Activated T-helper 9 cell treated with anti-CD3 and anti-CD28 coated beads, Interleukin-2, amount 50 U/mL, for 16 hours (primary cell): ENCODE results near the gene BIRC3.
"Not testable (repeated sequence)": the region's sequence is repeated elsewhere in the genome, so short reads cannot be mapped to it uniquely, and the experiment has no call there.

Experiments used
- DNase-seq: peaks from one replicate; pipeline ENCODE4 v3.0.0-alpha.2; 2020; ENCODE audit warnings: low read depth

BIRC3 gene

DNA sequence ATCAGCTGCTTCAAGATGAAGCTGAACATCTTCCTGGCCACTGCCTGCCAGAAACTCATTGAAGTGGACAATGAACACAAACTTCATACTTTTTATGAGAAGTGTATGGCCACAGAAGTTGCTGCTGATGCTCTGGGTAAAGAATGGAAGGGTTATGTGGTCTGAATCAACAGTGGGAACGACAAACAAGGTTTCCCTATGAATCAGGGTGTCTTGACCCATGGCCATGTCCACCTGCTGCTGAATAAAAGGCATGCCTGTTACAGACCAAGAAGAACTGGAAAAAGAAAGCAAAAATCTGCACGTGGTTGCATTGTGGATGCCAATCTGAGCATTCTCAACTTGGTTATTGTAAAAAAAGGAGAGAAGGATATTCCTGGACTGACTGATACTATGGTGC is 22.2 kb upstream of the BIRC3 start:
- no peak for DNase-seq

DNA sequence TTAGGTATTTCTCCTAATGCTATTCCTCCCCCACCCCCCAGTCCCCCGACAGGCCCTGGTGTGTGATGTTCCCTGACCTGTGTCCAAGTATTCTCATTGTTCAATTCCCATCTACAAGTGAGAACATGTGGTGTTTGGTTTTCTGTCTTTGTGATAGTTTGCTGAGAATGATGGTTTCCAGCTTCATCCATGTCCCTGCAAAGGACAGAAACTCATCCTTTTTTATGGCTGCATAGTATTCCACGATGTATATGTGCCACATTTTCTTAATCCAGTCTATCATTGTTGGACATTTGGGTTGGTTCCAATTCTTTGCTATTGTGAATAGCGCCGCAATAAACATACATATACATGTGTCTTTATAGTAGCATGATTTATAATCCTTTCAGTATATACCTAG is 20.5 kb upstream of the BIRC3 start:
- not testable (repeated sequence) for DNase-seq

DNA sequence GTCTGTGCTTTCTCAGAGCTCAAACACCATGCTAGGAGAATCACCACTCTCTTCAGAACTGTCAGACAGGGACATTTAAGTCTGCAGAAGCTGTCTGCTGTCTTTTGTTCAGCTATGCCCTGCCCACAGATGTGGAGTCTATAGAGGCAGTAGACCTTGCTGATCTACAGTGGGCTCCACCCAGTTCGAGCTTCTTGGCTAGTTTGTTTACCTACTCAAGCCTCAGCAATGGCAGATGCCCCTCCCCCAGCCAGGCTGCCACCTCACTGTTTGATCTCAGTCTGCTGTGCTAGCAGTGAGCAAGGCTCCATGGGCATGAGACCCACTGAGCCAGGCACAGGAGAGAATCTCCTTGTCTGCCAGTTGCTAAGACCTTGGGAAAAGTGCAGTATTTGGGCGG is 16.4 kb upstream of the BIRC3 start:
- DNase-seq, result not testable (repeated sequence)

DNA sequence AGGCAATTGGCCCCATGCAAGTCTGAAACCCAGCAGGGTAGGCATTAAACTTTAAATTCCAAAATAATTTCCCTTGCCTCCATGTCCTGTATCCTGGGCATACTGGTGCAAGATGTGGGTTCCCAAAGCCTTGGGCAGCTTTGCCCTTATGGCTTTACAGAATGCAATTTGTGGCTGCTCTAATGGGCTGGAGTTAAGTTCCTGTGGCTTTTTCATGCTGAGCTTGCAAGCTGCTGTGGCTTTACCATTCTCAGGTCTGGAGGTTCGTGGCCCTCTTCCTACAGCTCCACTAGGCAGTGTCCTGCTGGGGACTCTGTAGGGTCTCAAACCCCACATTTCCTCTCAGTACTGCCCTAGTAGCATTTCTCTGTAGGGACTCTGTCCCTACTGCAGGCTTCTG is 15.0 kb upstream of the BIRC3 start:
- DNase-seq, result no peak

DNA sequence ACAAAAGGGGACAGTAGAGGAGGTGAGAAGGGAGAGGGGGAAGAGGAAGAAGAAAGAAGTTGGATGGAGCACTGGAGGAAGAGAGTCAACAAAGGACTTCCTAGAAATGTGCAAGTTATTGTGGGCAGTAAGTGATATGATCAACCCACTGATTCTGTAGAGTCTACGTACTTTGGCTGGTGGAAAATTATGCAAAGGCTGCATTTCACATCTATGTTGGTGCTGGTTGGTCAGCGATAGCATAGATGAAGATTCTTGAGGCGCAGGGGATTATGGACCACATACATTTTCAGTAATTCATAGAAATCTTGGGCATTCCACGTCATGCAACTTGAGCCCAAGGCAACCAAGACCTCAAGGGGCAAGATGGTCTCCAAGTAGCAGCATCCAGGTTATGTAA is 12.6 kb upstream of the BIRC3 start:
- no peak for DNase-seq

DNA sequence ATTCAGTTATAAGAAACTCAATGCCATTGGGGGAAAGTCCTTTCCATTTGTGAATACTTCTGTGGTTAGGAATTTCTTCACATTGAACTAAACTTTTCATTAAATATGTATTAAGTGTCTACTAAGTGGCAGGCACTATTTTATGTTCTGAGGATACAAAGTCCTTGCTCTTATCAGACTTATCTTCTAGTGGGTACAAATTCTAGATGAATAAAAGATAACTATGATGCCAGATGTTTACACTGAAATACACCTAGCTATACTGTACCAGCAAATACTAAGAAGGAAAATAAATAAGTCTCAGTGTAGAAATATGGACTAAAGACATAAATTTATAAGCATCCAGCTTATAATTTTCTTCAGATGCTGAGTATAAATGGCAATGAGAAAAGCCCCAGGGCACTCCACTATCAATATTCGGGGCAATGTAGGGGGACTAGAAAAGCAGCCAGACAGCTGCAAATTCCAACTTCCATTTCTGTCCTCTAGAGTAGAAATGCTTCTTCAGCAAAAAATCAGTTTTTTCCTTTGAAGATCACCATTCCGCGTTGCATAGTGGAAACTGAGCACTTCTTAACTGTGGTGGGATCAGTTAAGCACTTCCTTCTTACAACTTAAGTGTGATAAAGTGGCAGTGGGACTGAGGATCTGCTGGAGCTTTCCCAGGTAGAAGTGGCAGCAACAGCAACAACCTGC is 11.8 kb upstream of the BIRC3 start:
- DNase-seq, result no peak

DNA sequence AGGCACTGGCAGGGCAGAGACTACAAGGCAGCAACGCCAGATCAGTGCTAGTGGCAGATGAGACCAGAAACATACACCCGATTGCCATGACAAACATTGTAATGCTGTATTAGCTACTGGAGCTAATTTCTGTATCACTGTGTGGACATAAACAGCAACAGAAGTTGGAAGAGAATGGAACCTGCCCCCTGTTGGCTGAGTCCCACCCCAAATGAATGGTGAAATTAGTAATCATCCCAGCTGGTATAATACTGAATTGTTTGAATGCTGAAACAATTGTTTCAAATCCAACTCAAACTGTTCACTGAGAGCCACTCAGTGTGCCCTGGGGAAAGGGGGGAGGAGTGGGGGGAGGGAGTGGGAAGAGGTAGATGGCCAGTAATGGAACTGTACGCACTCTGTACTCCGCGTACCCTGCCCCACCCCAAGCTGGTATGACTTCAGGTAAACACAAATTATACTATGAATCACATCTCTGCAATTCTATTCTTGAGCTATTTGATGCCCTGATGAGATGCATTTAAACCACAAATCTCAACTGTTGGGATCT is 11.2 kb upstream of the BIRC3 start:
- DNase-seq, result no peak

DNA sequence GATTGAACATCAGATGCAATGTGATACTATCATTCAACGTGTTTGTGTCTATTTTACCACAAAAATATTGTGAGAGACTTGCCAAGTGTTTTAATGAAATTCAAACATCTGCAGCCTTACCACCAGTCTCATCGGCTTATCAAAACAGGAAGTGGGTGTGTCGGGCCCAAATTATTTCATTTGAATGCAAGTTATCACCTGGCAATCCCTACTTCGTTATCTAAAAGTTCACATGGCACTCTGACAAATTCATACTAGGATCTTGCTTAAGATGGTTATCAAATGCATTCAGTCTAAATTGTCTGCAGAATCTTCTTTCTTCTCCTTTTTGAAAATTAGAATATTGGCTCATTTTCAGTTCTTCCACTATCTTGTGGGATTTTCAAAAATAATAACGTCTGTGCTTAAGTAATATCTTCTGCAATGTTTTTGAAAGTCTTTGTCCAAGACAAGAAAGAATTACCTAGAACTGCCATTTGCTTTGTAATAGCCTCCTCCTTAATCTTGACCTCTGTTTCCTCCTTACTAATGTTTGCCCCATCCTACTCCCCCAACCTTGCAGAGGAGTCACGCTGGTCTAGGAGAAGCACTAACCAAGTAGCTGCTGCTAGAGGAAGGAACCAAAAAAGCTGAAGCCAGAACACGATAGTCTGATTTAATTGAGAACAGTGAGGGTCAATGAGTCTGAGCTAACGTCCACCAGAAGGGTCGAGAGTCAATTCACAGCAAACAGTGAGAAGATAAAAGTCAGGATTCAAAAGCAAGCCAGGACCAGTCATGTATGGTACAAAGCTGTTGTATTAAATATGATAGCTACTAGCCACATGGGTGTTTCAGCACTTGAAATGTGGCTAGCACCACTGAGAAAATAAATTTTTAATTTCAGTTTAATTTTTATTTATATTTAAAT is 10.2 kb upstream of the BIRC3 start:
- no peak for DNase-seq

DNA sequence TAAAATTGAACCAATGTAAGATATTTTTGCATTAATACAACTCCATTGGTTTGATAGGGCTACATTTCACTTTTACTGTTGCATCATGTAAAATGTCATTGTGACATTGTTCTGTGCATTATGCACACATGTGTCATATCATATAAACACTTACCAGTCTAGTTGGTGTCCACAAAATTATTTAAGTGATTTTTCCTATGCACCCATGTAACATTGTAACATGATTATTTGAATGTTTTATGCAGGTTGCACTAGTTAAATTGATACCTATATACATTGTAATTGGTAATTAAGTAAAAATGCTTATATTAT is 9.6 kb upstream of the BIRC3 start:
- DNase-seq, result no peak

DNA sequence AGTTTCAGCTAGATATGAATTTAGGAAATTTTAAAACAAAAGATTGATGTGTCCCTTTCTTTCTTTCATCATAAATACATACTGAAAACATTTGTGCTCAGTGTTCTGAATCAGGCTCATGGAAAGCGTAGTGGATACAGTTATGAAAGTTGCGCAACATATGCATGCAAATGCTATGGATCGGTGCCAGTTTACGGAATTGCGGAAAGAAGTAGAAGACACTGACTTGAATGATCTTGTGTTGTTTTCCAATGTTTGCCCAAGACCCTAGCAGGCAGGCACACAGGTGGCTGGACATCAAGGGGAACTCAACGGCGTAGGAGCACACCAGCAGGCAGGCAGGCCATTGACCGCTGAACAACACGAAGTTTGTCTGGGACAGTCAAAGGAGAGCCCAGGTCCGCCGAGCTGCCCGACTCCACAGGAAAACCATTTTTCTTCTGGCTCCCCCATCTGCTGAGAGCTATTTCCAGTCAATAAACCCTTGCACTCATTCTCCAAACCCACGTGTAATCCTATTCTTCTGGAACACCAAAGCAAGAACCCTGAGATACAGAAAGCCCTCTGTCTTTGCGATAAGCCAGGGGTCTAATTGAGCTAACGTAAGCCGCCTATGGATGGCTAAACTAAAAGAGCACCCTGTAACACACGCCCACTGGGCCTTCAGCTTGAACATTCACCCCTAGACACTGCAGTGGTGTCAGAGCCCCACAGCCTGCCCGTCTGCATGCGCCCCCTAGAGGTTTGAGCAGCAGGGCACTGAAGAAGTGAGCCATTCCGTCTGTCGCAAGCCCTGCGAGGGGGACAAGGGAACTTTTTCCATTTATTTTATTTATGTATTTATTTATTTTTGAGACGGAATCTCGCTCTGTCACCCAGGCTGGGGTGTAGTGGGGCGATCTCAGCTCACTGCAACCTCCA is 7.4 kb upstream of the BIRC3 start:
- no peak for DNase-seq

DNA sequence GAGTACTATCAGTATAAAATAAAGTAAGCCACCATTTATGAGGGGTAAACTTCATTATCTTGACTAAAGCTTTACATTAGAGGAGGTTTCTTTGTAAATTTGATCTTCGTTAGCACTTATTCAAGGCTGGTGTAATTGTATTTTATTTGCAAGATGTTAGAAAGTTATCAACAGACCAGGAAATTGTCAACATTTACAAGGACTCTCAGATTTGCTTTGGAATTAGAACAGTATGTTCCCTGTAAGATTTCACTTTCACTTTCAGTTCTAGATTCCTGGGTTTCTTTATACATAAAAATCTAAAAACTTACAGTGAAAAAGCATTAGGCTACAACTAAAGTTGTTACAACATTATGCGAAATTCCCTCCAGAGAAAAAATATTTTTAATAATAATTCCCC is 4.6 kb upstream of the BIRC3 start:
- DNase-seq, result no peak

DNA sequence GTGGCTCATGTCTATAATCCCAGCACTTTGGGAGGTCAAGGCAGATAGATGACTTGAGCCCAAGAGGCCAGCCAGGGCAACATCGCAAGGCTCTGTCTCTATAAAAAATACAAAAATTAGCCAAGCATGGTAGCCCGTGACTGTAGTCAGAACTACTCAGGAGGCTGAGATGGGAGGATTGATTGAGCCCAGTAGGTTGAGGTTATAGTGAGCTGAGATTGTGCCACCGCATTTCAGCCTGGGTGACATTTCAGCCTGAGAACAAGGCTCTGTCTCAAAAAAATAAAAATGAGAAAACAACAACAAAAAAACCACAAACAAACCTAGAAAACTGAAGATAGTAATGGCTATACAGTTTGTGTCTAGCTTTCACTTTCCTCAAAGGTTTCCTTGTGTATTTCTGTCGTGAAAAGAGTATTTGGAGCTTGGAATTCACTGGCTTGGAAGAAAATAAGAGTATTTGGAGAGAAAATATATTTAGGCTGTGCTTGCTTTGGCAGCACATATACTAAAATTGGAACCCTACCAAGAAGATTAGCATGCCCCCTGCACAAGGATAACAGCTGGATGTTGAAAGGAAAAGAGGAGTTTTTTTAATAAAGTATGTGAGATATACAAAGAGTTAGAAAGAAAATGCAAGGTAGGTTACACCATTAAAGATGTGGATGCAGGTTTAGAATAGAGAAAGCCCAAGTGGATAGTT is 3.9 kb upstream of the BIRC3 start:
- DNase-seq, result no peak

DNA sequence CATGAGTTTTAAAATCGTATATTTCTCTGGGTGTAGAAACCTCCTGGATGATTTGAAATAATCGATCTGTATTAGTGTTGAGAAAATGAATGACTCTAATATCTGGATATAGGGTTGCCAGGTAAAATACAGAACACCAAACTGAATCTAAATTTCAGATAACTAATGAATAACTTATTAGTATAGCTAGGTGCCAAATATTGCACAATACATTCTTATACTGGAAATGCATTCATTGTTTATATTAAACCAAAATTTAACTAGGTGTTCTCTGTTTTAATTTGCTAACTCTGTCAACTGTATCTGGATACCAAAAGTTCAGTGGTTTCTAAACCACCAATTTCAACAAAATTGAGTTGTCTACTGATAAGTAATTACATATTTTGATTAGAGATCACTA is 2.5 kb upstream of the BIRC3 start:
- no peak for DNase-seq

DNA sequence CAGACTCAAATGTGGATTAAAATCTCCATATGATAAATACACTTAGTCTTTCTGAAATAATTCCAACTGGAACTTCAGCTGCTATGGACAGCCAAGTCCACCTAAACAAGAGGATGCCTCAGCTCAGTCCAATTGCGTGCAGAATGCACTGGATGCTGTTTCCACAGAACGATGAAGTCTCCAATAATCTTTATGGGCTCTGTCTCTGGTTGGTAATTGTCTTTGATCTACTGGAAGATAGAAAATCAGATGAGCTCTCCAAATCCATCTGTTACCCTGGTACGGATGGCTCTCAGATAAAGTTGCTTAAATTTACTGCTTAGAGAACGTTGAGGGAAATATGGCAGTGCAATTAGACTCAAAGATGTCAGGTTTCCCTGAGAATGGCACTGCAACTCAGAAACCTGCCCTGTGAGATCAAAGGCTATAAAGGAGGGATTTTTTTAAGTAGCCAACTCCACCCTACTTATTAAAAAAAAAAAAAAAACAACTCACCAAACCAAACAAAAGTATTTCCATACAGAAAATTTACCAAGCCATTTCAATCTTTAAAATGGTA is 859 bp upstream of the BIRC3 start:
- DNase-seq, result no peak

DNA sequence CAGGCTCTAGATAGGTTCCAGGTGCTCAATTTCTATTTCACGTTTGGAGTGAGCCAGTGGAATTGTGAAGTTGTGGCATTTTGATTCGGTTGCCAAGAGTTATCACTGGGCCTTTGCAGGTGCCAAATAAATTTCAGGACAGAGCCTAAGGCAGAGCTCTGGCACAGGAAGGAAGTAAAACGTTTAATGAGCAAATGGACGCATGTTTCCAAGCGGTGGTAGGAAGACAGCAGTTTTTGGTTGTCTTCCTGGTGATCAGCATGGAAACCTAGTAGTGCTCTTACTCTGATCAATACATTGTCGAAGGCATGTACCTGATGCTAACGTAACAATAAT is 452 bp downstream of the BIRC3 start:
- no peak for DNase-seq

DNA sequence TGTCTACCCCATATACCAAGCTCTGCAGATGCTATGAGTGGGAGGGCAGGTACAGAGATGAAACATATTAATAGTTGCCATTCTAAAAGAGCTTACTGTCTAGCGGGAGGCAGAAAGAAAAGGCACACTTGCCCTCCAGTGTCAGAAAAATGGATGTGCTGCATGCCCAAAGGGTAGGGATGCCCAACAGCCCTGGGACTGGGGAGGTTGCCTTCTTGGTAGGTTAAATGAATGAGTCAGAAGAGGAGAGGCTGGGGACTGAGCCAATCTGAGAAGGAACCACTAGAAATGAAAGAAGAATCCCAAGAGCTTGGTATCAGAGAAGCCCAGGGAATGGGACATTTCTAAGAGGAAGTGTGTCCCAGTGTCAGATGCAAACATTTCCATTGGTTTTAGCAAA is 1.2 kb downstream of the BIRC3 start:
- DNase-seq, result peak; percentile 53

DNA sequence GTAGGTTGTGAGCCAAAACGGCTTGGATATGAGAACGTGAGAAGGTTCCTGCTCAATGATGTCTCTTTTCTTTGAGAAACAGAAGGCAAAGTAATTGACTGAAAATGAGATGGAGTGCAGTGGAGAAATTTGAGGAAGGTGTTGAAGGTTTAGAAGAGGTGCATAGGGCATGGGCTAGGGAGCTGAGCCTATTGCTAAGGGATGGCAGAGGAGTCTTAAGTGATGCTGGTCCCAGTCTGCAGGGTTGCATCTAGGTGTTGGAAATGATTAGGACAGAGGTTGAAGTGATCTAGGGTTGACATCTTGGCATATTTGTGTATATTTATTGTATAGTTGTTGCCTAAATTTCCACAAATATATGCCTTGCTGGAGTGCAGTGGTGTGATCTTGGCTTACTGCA is 2.3 kb downstream of the BIRC3 start:
- no peak for DNase-seq

DNA sequence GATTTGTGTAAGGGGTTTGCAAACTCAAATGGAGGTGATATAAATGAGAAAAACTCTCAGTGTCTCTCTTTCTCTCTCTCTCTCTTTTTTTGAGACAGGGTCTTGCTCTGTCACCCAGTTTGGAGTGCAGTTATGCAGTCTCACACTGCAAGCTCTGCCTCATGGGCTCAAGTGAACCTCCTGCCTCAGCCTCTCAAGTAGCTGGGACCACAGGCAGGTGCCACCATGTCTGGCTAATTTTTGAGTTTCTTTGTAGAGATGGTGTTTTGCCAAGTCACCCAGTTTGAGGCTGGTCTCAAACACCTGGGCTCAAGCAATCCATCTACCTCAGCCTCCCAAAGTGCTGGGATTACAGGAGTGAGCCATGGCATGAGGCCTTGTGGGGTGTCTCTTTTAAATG is 2.9 kb downstream of the BIRC3 start:
- no peak for DNase-seq

DNA sequence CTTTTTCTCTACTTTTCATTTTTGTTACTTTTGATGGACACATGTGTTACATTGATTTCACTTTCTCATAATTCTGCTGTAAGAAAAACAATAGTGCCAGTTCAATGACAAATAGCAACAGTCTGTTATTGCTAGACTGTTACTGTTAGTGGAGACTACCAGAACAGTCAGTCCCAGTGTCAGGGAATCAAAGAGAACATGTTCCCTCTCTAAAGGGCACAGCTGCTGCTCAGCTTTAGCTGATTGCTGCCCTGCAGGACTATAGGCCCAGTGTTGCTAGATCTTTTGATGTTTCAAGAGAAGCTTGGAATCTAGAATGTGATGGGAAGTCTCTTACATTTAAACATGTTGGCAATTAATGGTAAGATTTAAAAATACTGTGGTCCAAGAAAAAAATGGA is 3.4 kb downstream of the BIRC3 start:
- no peak for DNase-seq

DNA sequence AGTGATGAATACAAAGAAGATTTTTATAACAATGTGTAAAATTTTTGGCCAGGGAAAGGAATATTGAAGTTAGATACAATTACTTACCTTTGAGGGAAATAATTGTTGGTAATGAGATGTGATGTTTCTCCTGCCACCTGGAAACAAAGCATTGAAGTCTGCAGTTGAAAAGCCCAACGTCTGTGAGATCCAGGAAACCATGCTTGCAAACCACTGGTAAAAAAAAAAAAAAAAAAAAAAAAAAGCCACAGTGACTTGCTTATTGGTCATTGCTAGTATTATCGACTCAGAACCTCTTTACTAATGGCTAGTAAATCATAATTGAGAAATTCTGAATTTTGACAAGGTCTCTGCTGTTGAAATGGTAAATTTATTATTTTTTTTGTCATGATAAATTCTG is 5.3 kb downstream of the BIRC3 start:
- DNase-seq, result no peak

DNA sequence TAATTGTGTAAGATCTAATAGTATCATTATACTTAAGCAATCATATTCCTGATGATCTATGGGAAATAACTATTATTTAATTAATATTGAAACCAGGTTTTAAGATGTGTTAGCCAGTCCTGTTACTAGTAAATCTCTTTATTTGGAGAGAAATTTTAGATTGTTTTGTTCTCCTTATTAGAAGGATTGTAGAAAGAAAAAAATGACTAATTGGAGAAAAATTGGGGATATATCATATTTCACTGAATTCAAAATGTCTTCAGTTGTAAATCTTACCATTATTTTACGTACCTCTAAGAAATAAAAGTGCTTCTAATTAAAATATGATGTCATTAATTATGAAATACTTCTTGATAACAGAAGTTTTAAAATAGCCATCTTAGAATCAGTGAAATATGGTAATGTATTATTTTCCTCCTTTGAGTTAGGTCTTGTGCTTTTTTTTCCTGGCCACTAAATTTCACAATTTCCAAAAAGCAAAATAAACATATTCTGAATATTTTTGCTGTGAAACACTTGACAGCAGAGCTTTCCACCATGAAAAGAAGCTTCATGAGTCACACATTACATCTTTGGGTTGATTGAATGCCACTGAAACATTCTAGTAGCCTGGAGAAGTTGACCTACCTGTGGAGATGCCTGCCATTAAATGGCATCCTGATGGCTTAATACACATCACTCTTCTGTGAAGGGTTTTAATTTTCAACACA is 6.4 kb downstream of the BIRC3 start:
- no peak for DNase-seq
